Ectodermal cell (in vitro differentiated cells): ENCODE measurements around the gene TBCE.
"Not testable (repeated sequence)": the region's sequence is repeated elsewhere in the genome, so short reads cannot be mapped to it uniquely, and the experiment has no call there.

Experiments used
- H3K27ac ChIP-seq: 2 replicates; pipeline ENCODE4 v1.7.0; 2013; ENCODE audit warnings: mild to moderate bottlenecking, low read depth, low read length; ENCODE audit not compliant: insufficient read depth, poor library complexity, severe bottlenecking
- H3K27me3 ChIP-seq: 2 replicates; pipeline ENCODE4 v1.7.0; 2013; ENCODE audit warnings: mild to moderate bottlenecking, low read length; ENCODE audit not compliant: insufficient read depth, control insufficient read depth, poor library complexity, severe bottlenecking
- H3K36me3 ChIP-seq: one replicate; pipeline ENCODE4 v1.7.0; 2013; ENCODE audit warnings: low read length; ENCODE audit not compliant: control insufficient read depth, insufficient read depth
- H3K4me1 ChIP-seq: one replicate; pipeline ENCODE4 v1.7.0; 2013; ENCODE audit warnings: low read length; ENCODE audit not compliant: control insufficient read depth, insufficient read depth
- H3K4me3 ChIP-seq: 2 replicates; pipeline ENCODE4 v1.7.0; 2013; ENCODE audit warnings: low read depth, low read length, control low read depth; ENCODE audit not compliant: insufficient read depth
- H3K9me3 ChIP-seq: 2 replicates; pipeline ENCODE4 v1.7.0; 2013; ENCODE audit warnings: mild to moderate bottlenecking, low read length, moderate library complexity; ENCODE audit not compliant: control insufficient read depth
- WGBS, 2 experiments: methylation state at CpG; one replicate each; pipeline ENCODE4 v1.1.7; 2013; ENCODE audit warnings: missing lambda C conversion rate in 2 of 2; 5-methylcytosine and 5-hydroxymethylcytosine counted together

TBCE gene

DNA sequence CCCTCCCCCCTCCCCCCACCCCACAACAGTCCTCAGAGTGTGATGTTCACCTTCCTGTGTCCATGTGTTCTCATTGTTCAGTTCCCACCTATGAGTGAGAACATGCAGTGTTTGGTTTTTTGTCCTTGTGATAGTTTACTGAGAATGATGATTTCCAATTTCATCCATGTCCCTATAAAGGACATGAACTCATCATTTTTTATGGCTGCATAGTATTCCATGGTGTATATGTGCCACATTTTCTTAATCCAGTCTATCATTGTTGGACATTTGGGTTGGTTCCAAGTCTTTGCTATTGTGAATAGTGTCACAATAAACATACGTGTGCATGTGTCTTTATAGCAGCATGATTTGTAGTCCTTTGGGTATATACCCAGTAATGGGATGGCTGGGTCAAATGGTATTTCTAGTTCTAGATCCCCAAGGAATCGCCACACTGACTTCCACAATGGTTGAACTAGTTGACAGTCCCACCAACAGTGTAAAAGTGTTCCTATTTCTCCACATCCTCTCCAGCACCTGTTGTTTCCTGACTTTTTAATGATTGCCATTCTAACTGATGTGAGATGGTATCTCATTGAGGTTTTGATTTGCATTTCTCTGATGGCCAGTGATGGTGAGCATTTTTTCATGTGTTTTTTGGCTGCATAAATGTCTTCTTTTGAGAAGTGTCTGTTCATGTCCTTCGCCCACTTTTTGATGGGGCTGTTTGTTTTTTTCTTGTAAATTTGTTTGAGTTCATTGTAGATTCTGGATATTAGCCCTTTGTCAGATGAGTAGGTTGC is 14.9 kb downstream of the TBCE start:
- not testable (repeated sequence) for H3K36me3 ChIP-seq, H3K9me3 ChIP-seq, H3K4me3 ChIP-seq, H3K27me3 ChIP-seq, H3K27ac ChIP-seq, H3K4me1 ChIP-seq
- no CpG with 5 or more reads among the region's 3 CpGs for WGBS, 2 experiments

GRCh38 chr1:235385633-235386032 is 18.4 kb downstream of the TBCE start:
- H3K4me1 ChIP-seq, H3K36me3 ChIP-seq, H3K9me3 ChIP-seq, H3K27me3 ChIP-seq, H3K4me3 ChIP-seq, H3K27ac ChIP-seq: not testable (repeated sequence)
- WGBS, 2 experiments = 100% methylated on average over 1 of the region's 1 CpG

DNA sequence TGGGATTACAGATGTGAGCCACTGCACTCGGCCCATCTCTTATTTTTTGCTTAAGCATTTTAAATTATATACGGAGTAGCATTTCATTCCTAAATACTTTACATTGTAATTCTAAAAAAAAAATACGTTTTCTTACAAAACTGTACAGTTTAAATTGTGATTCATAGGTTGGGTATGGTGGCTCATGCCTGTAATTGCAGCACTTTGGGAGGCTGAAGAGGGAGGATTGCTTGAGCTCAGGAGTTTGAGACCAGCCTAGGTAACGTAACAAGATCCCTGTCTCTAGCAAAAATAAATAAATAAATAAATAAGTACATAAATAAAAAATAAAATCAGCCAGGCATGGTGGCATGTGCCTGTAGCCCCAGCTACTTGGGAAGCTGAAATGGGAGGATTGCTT is 24.6 kb downstream of the TBCE start:
- 95 to 100% methylated on average over 2 of the region's 4 CpGs for WGBS, 2 experiments
- H3K9me3 ChIP-seq = no peaks in the 10 kb centered on the region
- H3K4me1 ChIP-seq = no peaks in the 10 kb centered on the region
- H3K27ac ChIP-seq = no peak overlapping the region
- no peak overlapping the region for H3K4me3 ChIP-seq
- H3K27me3 ChIP-seq = no peaks in the 10 kb centered on the region
- no peaks in the 10 kb centered on the region for H3K36me3 ChIP-seq

GRCh38 chr1:235397733-235398132 is 30.5 kb downstream of the TBCE start:
- Histone ChIP-seq H3K4me3 (no peak overlapping the region), H3K27me3 (no peaks in the 10 kb centered on the region), H3K27ac (no peak overlapping the region), H3K36me3 (no peaks in the 10 kb centered on the region), H3K4me1 (no peaks in the 10 kb centered on the region), H3K9me3 (no peaks in the 10 kb centered on the region)
- WGBS, 2 experiments = 95 to 100% methylated on average over 2 of the region's 2 CpGs

DNA sequence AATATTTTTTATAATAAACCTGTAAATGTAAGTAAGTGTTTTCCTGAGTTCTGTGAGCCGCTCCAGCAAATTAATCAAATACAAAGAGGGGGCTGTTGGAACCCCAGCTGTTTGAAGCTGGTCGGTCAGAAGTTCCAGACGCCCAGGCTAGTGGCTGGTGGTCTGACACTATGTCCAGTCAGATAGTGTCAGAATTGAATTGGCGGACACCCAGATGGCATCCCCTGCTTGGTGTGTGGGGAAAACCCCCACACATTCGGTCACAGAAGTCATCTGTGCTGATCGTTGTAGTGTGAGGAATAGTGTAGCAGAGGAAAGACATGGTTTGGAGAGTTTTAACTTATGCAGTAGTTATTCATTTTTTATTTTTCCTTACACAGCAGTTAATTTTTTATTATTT is 32.4 kb downstream of the TBCE start:
- no peak overlapping the region for H3K27ac ChIP-seq
- H3K4me1 ChIP-seq = no peaks in the 10 kb centered on the region
- 76 to 82% methylated on average over 6 of the region's 6 CpGs for WGBS, 2 experiments

DNA sequence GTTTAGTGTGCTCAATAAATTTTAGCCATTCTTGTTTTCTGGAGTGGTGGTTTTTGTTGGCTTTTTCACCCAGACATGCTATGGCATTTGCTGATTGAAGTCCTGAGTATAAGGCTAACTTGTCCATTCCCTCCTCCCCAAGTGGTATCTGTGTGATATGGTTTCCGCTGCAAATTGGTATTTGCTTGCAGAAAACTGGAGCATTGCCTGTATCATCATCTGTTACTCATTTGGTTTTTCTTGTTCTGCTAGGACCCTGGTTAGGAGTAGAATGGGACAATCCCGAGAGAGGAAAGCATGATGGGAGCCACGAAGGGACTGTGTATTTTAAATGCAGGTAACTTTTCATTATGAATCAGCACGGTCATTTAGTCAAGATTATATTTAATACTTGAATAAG is 34.0 kb downstream of the TBCE start:
- WGBS, 2 experiments = 94 to 96% methylated on average over 4 of the region's 4 CpGs
- H3K27me3 ChIP-seq = no peaks in the 10 kb centered on the region
- H3K4me3 ChIP-seq = no peak overlapping the region
- H3K27ac ChIP-seq = no peak overlapping the region
- no peaks in the 10 kb centered on the region for H3K9me3 ChIP-seq
- no peaks in the 10 kb centered on the region for H3K36me3 ChIP-seq
- H3K4me1 ChIP-seq = no peaks in the 10 kb centered on the region

More for the DNA sequence above, 32.4 kb downstream of the TBCE start:
- Histone ChIP-seq H3K36me3 (no peaks in the 10 kb centered on the region), H3K4me3 (no peak overlapping the region), H3K9me3 (no peaks in the 10 kb centered on the region), H3K27me3 (no peaks in the 10 kb centered on the region)

- Histone ChIP-seq H3K27ac (no peak overlapping the region), H3K9me3 (no peaks in the 10 kb centered on the region), H3K4me1 (no peaks in the 10 kb centered on the region), H3K27me3 (no peaks in the 10 kb centered on the region), H3K36me3 (no peaks in the 10 kb centered on the region), H3K4me3 (no peak overlapping the region)
- 92 to 94% methylated on average over 6 to 7 of the region's 7 CpGs for WGBS, 2 experiments
Measured at GRCh38 chr1:235402457-235403200, 35.4 kb downstream of the TBCE start.

DNA sequence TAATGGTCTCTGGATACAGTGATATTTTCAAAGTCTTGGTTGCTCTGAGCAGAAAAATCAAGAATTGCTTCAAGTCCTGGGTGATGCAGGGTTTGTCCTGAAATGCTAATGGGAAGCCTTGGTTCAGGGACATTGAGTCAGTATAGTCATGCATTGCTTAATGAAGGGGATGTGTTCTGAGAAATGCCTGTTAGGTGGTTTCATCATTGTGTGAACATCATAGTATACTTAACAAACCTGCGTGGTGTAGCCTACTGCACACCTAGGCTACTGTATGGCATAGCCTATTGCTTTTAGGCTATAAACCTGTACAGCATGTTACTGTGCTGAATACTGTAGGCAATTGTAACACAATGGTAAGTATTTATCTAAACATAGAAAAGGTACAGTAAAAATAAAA is 36.4 kb downstream of the TBCE start:
- Histone ChIP-seq H3K4me1 (no peaks in the 10 kb centered on the region), H3K27ac (no peak overlapping the region), H3K4me3 (no peak overlapping the region), H3K27me3 (no peaks in the 10 kb centered on the region), H3K36me3 (no peaks in the 10 kb centered on the region), H3K9me3 (no peaks in the 10 kb centered on the region)
- WGBS, 2 experiments = 91 to 95% methylated on average over 1 of the region's 1 CpG

DNA sequence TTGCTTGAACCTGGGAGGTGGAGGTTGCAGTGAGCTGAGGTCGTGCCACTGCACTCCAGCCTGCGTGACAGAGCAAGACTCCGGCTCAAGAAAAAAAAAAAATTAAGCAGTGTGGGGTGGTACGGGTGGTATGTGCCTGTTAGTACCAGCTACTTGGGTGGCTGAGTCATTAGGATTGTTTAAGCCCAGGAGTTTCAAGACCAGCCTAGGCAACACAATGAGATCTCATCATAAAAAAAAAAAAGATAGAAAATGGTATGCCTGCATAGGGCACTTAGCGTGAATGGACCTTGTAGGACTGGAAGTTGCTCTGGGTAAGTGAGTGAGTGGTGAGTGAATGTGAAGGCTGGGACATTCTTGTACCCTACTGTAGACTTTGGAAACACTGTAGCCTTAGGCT is 37.0 kb downstream of the TBCE start:
- no peak overlapping the region for H3K4me3 ChIP-seq
- no peaks in the 10 kb centered on the region for H3K4me1 ChIP-seq
- WGBS, 2 experiments = 90 to 94% methylated on average over 5 of the region's 5 CpGs

DNA sequence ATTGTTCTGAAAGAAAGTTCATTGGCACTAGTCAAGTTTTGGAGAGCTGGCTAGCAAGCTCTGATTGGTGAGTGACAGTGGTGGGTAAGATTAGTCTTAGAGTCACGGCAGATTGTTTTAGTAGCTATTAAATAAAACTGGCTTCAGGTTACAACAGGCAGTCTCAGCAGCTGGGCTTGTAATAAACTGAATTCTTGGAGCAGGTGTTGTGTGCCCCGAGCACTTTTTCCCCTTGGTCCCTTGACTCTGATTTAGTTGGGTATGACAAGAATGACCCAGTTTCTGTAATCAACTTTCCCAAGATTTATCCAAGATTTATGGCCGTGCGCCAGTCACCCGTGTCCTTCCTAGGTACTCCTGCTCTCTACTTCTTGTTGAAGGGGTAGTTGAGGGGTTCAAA is 40.2 kb downstream of the TBCE start:
- 93 to 96% methylated on average over 4 to 5 of the region's 5 CpGs for WGBS, 2 experiments

More for the DNA sequence above, 37.0 kb downstream of the TBCE start:
- no peaks in the 10 kb centered on the region for H3K9me3 ChIP-seq
- H3K27ac ChIP-seq = no peak overlapping the region
- H3K36me3 ChIP-seq = no peaks in the 10 kb centered on the region
- H3K27me3 ChIP-seq = no peaks in the 10 kb centered on the region

More for the DNA sequence above, 40.2 kb downstream of the TBCE start:
- H3K27ac ChIP-seq = no peak overlapping the region
- H3K36me3 ChIP-seq = no peaks in the 10 kb centered on the region
- H3K4me3 ChIP-seq = no peak overlapping the region
- H3K4me1 ChIP-seq = no peaks in the 10 kb centered on the region
- H3K27me3 ChIP-seq = no peaks in the 10 kb centered on the region
- no peaks in the 10 kb centered on the region for H3K9me3 ChIP-seq
